HUDEP-2 (cell line): Measurements from ENCODE around the gene TRIM58.

ENCODE experiments used
- DNase-seq, 76 experiments: peaks; one replicate each; lab custom pipeline; 2025; ENCODE audit not compliant: unreplicated experiment in 76 of 76; lab: John Stamatoyannopoulos, UW

TRIM58 gene

DNA sequence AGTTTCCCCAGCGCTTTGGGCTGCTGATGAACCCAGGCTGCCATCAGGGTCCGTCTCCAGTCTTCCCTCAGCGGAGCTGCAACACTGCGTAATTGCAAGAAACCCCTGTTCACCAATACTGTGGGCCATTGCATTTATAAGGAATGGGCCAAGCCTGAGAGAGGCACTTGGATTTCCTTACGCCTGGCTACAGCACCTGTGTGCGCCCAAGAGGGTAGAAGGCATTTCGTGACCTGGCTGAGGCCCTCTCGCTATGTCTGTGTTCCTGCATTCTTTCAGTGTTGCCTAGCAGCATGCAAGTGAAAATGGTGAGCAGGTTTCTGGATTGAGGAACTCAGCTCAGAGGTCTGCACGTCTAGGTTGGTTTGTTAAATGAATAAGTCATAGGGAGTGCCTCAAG lies 26.4 kb downstream of the TRIM58 start:
- no peak for DNase-seq

DNA sequence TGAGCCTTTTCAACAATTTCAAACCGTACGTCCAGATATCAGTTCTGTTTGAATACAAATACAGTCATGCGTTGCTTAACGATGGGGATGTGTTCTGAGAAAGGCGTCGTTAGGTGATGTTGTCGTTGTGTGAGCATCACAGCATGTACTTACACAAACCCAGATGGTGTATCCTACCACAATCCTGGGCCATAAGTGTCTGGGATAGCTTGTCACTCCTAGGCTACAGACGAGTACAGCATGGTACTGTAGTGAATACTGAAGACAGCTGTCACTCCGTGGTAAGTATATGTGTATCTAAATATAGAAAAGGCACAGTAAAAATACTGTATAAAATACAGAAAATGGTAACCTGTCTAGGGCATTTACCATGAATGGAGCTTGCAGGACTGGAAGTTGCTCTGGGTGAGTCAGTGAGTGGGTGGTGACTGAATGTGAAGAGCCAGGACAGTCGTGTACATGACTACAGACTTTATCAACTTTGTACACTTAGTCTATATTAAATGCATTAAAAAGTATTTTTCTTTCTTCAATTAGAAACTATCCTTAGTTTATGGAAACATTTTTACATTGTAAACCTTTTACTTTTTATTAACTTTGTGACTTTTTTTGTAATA lies 27.9 kb downstream of the TRIM58 start:
- DNase-seq = peak in 24 of 76 experiments; percentile 1 to 47 (median 21)

DNA sequence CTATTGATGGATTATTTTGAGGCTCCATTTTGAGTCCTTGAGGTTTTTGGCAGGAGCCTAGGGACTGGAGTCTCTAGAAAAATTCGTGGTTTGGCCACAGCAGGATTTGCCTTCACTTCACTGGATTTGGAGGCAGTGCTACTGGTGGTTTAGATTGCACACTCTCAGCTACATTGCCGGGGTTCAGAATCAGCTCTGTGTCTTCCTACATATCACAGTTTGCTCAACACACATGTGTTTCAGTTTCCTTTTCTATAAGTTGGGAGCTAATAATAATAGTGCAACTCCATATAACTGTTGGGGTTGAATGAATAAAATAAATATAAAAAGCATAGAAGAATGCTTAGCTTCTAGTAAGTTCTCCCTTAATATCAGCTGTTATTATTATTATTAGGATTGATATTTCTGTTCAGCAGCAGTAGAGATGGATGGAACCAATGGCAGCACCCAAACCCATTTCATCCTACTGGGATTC lies 38.2 kb downstream of the TRIM58 start, which contains the start of gene OR2W3:
Gene OR2W3 (plus strand): TSS at position 425 of the 475 bp plus-strand sequence. CDS start 0 bp downstream, at position 425.
- no peak for DNase-seq

DNA sequence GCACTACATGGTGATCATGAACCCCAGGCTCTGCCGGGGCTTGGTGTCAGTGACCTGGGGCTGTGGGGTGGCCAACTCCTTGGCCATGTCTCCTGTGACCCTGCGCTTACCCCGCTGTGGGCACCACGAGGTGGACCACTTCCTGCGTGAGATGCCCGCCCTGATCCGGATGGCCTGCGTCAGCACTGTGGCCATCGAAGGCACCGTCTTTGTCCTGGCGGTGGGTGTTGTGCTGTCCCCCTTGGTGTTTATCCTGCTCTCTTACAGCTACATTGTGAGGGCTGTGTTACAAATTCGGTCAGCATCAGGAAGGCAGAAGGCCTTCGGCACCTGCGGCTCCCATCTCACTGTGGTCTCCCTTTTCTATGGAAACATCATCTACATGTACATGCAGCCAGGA lies 39.0 kb downstream of the TRIM58 start:
- no peak for DNase-seq

DNA sequence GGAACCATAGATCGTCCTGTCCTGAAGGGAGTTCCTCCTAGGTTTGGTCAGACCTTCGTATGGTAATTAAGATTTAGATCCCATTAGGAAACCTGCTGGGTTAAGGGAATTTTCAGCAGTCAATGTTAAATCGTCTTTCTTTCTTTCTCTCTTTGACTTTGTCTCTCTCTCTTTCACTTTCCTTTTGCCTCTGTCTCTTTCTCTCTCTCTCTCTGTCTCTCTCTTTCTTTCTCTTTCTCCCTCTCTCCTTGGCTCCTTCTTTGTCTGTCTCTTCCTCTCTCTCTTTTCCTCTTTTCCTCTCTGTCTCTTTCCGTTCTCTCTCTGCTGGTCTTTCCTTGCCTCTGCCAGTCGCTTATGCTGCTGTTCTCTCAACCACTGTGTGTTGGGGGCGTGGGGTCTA lies 47.1 kb downstream of the TRIM58 start:
- no peak for DNase-seq

DNA sequence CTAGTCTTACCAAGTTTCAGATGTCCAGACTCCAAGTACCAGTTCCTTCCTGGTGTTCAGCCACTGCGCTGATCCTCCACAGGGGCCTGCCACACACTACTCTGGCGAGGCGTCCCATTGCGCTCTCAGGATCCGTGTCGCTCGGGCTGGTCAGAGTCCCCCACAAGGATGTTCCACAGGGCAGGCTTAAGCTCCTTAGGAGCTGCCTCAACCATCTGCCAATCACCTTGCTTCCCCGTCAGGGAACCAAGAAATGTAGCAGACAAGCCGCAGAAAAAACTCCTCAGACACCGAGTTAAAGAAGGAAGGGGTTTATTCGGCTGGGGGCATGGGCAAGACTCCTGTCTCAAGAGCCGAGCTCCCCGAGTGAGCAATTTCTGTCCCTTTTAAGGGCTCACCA lies 48.2 kb downstream of the TRIM58 start:
- no peak for DNase-seq

DNA sequence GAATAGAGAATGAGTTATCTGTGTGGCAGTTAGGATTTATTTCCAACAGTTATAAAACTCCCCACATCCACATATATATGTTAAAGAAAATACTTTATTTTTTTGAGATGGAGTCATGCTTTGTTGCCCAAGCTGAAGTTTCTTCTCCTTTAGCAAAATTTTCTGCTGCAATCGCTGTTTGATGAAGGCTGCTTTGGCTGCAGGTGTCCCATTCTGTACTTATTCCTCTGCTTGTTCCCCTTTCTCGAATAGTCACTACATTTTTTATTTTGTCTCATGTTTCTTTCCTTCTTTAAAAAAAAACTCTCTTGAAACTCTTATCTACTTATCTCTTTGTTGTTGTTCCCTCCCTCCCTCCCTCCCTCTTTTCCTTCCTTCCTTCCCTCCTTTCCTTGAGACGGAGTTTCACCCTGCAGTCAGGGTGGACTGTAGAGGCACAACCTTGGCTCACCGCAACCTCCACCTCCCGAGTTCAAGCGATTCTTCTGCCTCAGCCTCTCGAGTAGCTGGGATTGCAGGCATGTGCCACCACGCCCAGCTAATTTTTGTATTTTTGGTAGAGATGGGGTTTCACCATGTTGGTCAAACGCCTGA lies 49.0 kb downstream of the TRIM58 start:
- peak in 13 of 76 experiments; percentile 5 to 41 (median 17) for DNase-seq

DNA sequence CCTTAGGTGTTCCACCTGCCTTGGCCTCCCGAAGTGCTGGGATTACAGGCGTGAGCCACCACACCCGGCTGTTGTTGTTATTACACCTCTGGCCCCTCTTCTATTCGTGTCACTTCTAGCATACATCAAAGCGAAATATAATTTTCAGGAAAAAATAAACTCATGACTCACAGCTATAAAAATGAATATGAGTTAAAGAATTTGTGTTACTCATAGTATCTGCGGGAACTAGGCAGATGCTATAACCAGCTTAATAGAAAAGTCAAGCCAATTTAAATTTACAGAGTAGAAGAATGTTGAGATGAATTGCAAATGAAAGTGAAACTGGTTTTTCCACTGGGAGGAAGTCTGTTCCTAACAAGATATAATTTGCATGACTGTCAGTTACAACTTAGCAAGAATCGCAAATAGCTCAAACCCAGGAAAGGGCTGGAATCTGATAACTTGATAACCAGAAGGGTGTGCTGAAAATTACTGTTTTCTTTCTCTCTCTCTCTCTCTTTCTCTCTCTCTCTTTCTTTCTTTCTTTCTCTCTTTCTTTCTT lies 49.6 kb downstream of the TRIM58 start:
- peak in 32 of 76 experiments; percentile 11 to 83 (median 52) for DNase-seq

DNA sequence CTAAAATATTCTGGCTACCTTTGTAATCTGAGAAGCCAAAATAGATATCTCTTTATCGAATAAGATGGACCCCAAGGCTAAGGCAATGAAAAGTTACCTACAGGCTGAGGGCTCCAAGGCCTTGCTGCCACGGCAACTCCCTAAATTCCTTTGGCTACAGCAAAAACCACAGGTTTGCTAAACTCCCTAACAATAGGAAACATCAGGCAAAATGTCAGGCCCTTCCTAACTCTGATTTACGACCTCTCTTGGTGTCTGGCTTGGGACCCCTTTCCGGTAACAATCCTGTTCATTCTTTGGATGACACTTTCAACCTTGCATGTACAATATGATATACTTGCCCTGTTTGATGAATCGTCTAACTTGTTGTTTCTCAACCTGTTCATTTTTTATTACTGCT lies 51.8 kb downstream of the TRIM58 start:
- DNase-seq = no peak

DNA sequence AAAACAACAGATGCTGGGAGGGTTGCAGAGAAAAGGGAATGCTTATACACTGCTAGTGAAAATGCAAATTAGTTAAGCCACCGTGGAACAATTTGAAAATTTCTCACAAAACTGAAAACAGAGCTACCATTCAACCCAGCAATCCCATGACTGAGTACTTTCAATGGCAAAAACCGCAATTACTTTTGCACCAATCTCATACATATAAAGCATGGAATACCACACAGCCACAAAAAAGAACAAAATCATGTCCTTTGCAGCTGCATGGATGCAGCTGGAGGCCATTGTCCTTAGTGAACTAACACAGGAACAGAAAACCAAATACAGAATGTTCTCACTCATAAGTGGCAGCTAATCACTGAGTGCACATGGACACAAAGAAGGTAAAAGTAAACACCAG lies 56.8 kb downstream of the TRIM58 start:
- DNase-seq = no peak

DNA sequence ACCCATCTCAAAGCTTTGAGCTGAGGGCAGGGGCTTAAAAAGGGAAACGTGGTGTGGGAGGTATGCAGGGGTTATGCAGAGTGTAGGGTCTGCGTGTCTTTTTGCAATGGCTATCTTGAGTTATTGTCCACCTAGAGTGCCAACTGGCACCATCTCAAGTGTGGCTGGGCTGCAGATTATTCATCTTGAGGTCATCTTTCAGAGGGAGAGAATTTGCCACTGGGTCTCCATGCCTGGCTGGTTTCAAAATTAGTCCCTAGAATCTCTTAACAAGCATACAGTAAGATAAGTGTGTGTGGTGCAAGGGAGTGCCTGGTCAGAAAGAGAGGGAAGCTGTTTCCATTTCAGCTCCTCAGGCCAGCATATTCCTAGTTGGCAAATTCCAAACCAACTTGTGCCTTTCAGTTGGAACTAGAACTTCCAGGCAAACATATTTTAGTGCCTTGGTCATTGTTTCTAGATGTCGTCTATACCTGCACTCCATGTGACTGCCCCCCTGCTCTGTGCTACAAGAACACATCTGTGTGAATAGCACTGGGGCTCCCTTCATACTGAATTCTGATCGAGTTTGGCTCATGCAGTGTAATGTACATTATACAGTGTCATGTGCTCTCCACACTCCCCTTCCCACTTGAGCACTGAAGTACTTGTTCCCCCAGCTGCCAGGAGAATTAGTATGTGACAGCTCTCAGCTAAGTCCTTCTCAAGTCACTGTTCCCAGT lies 58.1 kb downstream of the TRIM58 start:
- DNase-seq = peak in 12 of 76 experiments; percentile 2 to 43 (median 16)

DNA sequence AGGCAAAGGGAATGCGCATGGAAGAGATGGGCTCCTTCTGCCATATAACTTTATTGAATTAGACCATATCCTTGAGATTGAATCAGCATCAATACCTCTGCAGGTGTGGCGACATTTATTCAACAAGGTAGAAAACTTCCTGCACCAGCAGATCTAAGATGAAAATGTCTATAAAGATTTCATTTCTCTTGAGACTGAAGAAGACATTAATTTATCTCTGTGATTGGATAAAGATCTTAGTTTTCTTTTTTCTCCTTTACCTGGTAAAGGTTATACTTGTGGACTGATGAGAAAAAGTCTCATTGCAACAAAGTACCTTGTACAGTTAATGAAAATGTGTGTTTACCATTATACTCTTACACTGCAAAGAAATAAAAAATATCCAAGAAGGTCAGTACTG lies 63.0 kb downstream of the TRIM58 start, which contains the start of gene OR2T8:
Gene OR2T8 (plus strand): TSS at position 301 of the 400 bp plus-strand sequence. CDS start 766 bp downstream, outside the sequence.
- DNase-seq = no peak

DNA sequence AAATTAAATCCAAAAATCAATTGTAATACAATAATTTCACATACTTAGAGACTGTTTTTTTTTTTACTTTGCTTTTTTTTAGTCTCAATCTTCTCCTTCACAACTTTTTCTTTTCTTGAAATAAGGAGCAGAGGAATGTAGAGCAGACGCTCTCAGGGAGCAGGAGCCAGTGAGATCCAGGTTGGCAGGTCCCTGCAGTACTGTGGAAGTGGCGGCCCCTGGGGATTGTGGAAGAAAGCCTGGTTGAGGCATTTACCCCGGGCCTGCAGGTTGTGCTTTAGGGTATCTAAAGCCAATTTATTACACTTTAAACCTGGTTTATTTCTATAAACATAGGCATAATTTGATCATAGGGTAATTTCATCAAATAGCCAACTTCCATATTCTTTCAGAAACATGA lies 67.0 kb downstream of the TRIM58 start:
- DNase-seq = no peak

DNA sequence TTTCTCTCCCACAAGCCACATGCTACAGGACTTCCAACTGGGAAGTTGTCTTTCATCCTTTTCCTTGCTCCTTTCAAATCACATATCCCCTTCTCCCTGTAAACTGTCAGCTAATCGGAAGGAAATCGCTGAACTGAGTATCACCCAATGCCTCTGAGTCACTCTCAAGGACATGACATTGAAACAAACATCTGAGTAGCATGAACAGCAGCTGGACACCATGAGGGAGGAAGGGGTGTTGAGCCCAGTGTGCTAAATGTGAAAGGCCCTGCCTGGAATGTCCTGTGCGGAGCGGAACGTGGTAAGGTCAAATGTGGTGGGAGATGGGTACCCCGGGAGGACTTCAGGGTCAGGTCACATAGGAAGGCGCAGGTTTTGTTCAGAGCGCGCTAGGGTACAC lies 67.9 kb downstream of the TRIM58 start, which contains the start of gene OR2AJ1:
Gene OR2AJ1 (plus strand): TSS at position 22 of the 400 bp plus-strand sequence. CDS start 8,880 bp downstream, outside the sequence.
- DNase-seq = no peak
